Stimulated activated CD4-positive, alpha-beta T cell treated with anti-CD3 and anti-CD28 coated beads, Interleukin-15, amount 100 ng/mL, for 1 hour (primary cell): Measurements from ENCODE around the gene CD300LD.

Source experiments
- DNase-seq, 2 donors: peaks; one replicate each; pipeline ENCODE4 v3.0.0-alpha.2; 2020; ENCODE audit warnings: low read depth in 1 of 2, low spot score in 1 of 2

The CD300LD gene

DNA sequence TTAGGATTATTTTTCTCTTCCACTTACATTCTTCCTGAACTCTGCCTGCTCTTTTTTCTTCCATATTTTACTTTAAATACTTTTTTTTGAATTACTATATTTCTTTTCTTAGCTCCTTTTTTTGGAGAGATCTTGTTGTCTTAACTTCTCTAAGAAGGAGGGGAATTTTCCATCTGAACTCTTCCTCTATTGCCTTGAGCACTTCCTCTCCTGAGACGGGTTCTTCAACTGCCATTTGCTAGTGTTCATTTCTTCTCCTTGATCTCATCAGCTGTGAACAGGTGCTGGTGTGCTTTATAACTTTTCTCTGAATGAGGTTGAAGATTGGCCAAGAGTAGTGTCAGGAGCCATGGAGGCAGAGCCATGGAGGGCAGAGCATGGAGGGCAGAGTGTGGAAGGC lies 15.1 kb upstream of the CD300LD start:
- DNase-seq = no peak

DNA sequence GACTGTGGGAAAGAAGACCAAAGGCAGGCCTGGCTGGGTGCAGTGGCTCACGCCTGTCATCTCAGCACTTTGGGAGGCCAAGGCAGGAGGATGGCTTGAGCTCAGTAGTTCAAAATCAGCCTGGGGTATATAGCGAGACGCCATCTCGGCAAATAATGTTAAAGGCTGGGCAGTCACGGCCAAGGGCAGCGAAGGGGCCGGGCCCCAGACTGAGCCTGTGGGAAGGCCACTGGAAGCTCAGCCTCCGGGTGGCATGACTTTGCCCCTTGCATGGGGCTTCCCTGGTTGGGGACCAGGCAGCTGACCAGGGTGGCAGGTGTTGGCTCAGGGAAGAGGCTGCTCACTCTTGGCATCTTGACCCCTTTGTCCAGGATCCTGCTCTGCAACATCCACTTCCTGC lies 14.0 kb upstream of the CD300LD start:
- no peak for DNase-seq

DNA sequence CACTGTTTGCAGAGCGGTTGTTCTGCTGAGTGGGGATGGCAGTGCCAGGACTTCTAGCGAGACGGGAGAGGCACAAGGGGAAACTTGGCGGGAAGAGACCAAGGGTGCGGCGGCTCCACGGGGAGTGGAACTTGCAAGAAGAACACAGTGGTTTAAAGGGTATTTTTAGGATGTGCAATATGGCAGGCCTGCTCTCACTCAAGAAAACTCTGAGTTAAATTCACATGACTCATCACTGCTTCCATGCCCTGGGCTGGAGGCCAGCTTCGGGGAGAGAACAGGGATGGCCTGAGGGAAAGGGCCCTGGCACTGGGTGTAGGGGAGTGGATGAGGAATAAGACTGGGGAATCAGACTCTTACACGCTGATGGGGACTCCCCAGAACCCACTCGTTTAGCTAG lies 13.3 kb upstream of the CD300LD start:
- DNase-seq = no peak

DNA sequence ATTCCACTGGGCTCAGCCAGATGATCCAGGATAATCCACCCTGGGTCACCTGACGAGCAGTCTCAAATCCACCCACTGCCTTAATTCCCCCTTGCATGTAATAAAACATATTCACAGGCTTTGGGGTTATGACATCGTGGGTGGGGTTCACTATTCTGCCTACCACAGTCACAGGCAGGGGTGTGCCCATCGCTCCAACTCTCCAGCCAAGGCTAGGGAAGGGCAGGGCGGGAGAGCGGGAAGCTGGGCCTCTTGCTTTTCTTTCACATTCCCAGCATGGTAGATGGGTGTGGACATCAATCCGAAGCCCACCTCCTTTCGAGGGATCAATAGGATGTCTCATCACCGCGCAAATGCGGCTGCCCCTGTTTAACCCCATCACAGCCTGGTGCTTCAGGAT lies 12.7 kb upstream of the CD300LD start:
- DNase-seq = no peak

DNA sequence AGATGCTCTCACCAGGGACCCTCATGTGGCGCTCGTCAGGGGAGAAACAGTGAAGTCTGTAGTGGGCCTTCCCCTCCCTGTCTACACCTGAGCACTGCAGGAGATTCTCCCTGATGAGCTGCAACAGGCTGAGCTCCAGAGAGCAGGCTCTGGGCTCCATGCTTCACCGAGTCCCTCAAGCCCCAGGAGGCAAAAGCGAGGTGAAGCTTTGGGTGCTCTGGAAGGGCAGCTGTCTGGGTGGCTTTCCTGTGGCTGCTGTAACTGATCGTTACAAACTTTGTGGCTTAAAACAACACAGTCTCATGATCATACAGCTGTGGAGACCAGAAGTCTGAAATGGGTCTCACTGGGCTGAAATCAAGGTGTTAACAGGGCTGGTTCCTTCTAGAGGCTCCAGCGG lies 12.1 kb upstream of the CD300LD start:
- DNase-seq = no peak

DNA sequence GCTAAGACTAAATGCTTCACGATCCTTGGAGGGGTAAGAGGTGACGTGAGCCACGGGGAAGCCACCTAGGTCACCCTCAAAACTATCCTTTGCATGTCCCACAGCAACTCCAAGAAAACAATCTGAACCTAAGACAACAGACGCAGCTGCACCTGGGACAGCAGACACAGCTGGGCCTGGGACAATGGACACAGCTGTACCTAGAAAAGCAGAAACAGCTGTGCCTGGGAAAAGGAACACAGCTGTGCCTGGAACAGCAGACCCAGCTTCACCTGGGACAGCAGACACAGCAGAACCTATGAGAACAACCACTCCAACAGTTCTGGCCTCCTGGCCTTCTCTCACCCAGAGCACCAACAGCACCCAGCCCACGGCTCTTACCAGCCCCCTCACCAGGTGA lies 11.7 kb upstream of the CD300LD start:
- DNase-seq = no peak

DNA sequence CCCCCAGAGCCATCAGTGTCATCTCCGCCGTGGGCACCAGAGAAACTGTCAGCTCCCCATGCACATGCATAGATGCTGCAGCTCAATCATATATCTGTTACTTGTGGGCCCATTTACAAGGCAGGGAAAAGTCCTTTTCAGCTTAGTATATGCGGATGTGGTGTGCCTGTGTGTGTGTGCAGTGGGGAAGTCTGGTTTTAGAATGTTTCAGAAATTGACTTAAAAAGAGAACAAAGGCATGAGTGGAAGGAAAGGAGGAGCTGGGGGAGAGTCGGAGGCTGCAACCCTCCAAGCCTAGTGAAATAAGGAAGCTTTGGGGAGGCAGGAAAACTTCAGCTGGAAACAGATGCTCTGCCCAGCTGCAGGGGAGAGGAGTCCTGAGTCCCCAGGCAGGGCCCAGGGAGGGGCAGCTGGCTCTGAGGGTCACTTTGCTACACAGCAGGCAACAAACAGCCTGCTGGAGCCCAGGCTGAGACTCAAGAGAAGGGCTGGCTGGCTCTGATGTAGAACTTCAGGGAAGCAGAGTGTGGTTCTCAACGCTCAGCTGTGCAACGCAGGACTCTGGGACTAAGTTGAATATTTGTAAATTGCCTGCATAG lies 11.1 kb upstream of the CD300LD start:
- DNase-seq = no peak

DNA sequence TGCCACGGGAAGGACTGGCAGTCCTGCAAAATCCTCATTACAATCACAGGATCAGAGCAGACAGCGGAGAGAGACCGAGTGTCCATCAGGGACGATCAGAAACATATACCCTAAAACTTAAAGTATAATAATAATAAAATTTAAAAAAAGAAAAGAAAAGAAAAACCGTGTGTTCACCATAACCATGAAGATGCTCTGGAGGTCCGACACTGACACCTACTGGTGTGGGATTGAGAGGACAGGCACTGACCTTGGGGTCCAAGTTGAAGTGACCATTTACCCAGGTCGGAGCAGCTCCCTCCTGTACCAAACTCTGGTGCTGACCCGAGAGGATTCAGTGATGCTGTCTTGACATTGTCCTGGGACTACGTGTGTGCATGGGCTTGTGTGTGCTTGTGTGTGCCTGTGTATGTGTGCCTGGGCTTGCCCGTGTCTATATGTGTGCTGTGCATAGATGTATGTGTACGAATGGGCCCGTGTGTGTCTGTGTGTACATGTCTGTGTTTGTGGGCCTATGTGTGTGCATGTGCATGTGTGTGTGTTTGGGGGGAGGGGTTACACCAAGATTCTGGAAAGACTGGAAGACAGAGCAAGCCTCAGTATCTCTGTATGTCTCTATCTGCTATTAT lies 10.0 kb upstream of the CD300LD start:
- DNase-seq = no peak

DNA sequence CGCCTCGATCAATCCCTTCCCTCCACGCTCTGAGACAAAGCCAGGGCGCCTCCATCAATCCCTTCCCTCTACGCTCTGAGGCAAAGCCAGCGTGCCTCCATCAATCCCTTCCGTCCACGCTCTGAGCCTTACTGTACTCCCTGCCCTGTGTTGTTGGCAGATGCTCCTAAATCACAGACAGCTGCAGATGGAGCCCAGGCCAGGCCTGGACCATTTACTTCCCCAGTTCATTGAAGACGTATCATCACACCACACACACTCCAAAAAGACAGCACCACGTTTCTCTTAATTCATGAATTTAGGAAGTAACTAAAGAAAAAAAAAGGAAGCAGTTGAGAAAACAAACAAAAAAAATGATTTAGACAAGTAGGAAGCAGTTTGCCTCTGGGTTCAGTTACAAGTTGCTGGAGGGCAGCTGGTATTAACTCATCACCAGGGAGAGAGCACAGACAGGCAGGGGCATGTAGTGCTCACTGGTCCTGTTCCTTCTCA lies 7.4 kb upstream of the CD300LD start:
- DNase-seq = no peak

DNA sequence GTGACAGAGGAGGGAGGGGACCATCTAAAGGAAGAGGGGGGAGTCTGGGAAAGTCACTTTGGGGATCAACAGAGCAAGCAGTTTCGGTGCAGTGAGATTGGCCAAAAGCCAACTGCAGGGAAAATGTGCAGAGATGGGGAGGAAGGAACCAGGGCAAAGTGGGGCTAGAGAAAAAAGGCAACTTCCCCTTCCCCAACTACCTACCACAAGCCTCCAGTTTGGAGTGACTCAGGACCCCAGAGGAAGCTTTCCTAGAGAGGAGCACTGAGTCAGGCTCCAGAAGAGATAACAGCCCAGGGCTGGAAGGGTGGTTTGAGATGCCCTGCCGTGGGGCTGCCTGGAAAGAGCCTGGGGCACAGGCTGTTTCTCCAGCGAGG lies 6.9 kb upstream of the CD300LD start:
- DNase-seq = no peak

DNA sequence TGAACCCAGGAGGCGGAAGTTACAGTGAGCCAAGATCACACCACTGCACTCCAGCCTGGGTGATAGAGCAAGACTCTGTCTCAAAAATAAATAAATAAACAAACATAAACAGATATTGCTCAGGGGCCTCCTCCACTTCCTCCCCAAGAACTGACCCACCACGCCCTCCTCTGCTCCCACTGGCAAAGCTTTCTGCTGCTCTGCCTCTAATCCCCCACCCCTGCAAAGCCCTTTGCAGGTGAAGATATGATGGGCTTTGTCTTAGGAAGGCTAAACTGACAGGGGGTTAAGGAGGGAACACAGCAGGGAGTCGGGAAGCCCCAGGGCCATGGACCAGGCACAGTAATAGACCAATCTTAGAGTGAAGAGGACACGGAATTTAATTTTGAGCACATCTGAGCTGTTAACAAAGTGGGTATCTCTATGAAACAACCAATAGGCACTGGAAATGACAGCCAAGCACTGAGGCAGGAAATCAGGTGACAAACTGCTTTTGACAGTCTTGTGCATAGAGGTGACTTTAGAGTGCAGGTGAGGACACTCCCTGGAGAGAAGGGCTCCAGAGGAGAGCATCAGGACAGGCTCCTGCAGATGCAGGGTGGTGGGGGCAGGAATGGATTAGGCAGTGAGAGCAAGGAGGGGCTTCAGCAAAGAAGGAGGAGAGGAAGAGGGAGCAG lies 6.4 kb upstream of the CD300LD start:
- DNase-seq = no peak

DNA sequence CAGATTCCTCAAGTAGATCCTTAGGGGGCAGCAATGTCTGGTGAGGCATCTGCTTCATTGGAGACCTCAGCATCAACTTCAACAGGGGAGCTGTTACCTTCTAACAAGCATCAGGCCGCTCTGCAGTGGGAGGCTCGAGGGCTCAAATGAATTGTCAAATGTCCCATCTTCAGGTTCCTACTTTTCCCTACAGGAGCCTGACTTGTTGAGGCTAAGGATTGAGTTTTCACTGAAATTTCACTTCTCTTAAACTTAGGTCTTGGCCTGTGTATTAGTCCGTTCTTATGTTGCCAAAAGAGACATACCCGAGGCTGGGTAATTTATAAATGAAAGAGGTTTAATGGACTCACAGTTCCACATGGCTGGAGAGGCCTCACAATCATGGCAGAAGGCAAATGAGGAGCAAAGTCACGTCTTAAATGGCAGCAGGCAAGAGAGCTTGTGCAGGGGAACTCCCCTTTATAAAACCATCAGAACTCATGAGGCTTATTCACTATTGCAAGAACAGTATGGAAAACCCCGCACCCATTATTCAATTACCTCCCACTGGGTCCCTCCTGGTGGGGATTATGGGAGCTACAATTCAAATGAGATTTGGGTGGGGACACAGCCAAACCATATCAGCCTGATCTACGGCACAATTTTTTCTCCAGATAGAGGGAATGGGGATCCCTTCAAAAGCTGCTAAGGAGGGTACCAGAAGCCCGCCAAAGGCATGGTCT lies 5.1 kb upstream of the CD300LD start:
- no peak for DNase-seq

DNA sequence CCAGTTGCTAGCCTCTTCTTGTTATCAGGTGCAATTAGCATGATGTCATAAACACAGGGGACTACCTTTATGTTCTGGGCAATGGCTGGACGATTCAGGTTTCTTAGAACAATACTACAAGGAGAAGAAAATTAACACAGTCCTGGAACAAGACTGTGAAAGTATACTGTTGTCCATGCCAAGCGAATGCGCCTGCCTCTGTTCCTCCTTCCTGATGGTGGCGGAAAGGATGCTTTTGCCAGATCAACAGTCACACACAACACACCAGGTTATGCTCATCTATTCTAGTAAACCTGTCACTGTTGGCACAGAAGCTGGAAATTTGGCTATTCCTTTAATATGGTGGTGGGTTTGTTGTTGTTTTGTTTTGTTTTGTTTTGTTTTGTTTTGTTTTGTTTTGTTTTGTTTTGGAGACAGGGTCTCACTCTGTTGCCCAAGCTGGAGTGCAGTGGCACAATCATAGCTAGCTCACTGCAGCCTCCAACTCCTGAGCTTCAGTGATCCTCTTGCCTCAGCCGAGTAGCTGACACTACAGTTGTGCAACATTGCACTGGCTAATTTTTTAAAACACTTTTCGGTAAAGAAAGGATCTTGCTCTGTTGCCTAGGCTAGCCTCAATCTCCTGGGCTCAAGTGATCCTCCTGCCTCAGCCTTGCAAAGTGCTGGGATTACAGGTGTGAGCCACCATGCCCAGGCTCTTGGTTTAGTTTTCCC lies 3.1 kb upstream of the CD300LD start:
- DNase-seq = no peak

DNA sequence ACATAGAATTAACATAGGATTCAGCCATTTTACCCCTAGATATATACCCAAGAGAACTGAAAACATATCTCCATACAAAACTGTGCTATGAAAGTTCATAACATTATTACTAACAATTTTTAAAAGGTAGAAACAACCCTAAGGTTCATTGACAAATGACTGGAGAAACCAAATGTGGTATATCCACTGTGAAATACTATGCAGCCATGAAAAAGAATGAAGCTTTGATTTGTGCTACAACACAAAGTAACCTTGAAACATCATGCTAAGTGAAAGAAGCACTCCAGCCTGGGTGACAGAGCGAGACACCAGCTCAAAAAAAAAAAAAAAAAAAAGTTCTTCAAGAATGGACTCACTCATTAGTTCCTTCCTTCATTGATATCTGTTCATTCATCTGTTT lies 580 bp downstream of the CD300LD start:
- DNase-seq = no peak

DNA sequence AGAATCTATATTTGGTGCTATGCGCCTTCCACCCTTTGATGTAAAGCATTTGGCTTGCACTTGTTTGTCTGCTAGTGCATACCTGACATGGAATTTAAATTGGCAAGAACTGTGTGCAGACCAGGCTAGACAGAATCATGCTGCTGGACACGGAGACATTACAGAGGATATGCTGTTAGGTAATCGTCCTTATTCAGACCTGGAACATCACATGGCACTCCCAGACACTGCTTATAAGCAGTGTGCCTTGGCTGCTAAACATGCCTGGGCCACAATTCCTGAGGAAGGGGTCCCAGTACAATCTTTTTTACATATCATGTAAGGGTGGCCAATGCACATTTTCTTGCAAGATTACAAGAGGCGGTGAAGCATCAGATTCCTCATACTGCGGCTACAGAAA lies 6.4 kb downstream of the CD300LD start:
- DNase-seq = no peak

DNA sequence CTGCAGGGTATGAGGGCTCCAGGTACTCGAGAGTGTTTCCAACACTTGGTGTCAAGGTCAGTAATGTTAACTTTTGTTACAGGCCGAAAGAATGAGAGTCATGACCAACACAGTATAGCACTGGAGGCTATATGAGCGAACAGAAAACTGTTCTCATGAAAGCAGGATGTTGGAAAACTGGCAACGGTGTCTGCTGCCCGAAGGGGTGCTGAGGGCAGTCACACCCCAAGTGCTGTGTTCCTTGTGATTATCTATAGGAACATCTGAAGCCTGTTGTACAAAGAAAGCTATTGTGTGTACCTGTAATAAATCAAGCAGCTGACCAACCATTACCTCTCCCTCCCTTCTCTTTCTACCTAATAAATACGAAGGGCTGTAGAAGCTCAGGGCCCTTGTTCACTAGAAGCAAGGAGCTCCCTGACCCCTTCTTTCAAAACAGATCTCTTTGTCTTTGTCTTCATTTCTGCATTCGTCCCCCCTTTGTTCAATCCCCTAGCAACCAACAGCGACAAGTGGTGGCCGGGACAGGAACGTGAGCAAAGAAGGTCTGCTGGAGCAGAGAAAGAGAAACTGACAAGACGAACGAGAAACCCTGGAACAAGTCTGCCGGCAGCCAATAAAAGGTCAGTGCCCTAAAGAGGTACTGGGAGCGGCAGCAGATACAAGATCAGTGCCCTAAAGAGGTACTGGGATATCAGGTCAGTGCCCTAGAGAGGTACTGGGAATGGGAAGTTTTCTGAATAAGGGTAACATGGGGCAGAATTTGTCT lies 7.6 kb downstream of the CD300LD start:
- no peak for DNase-seq

DNA sequence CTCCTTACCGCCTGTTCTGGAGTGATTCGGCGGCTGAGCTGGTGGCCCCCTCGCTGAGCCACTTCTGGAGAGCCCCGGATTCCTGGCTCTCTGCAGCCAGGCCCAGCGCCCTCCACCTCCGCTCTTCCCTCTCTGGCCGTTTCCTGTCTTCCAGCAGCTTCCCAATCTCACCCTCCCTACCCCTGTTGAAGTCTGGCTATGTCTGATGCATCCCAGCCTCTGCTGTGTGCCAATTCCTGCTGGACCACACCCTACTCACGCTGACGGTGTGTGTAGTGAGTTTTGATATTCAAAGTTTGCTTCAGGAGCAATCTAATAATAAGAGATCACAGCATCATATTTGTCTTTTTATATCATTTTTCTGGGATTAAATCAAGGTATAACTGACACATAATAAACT lies 9.4 kb downstream of the CD300LD start:
- DNase-seq = no peak

DNA sequence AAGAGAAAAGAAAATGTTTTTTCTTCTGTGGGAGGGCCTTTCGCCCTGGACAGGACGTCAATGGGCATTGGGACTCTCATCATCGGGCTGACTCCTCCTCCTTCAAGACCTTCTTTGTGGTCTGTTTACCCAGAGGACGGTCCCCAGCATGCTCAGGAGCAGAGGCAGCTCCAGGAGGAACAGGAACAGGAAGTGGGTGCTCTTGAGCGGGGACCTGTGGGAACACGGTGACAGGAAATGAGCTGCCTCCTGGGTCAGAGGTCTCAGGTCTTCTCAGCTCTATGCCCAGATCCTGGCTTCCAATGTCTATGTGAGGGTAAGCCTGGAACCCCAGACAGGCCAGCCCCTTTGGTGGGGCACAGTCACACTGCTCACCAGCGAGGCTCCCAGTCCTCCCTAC lies 12.2 kb downstream of the CD300LD start:
- no peak for DNase-seq

DNA sequence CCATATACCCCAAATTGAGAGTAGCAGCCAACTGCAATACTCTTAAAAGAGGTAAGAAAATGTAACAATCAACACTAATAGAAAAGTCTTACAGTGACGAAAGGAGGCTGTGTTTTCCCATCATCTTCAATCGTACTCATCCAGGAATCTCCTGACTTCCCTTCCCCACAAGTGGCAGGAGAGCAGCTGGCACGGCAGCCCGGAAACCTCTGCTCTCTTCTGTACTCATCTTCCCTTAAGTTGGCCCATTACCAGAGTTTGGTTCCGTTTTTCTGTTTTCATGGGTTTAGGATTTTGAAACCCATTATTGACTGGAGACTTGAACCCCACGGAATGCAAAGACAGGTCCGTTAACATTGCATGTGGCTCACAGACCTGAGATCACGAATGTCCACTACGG lies 13.1 kb downstream of the CD300LD start:
- no peak for DNase-seq

DNA sequence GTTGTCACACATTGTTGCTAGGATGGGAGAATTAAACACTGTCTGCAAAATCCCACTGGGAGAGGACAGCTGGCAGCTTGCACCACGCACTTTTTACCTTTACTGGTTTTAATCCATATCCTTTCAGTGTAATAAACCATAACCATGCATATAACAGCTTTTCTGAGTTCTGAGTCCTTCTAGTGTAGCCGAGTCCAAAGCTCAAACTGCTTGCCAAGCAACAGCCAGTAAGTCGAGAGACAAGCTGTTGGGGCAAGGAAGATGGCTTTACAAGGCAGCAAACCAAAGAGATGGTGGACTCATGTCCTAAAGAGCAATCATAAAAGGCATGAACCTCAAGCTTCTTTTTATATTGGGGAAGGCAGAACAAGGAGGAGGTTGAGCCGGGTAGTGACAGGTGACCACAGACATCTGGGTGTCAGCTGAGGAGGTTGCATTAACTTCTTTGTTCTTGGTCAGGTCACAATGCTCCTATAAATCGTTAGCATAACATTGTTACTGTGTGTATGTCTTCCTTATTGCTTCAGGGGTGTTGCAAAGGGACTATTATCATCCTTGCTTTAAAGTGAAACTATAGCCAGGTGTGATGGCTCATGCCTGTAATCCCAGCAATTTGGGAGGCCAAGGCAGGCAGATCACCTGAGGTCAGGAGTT lies 17.5 kb downstream of the CD300LD start:
- no peak for DNase-seq
